Left lung (tissue), 10 donors: Measurements from ENCODE around the gene MINDY3. TPM values are rescaled to one million over a fixed set of nuclear protein-coding genes. Genes with fewer than 3 reads are reported as not detected.

ENCODE experiments used
- ATAC-seq: fragments of 200-7000 bp; cut with Tn5 transposase; one replicate; pipeline ENCODE4 v1.9.1; 2020; ENCODE audit warnings: moderate library complexity
- DNase-seq, 4 donors: peaks; one replicate each; pipeline ENCODE4 v3.0.0-alpha.2; 2013 to 2020
- H3K27ac ChIP-seq, 2 donors: fragments of 200-600 bp; sonication (generic) in 1 of 2; one replicate each; pipeline versions ENCODE4 v1.5.0 to v1.8.0; 2020 to 2021
- H3K27me3 ChIP-seq, 2 donors: fragments of 200-600 bp; sonication (generic) in 1 of 2; one replicate each; pipeline versions ENCODE4 v1.5.0 to v1.8.0; 2020 to 2021
- H3K36me3 ChIP-seq, 2 donors: fragments of 200-600 bp; sonication (generic) in 1 of 2; one replicate each; pipeline versions ENCODE4 v1.5.0 to v1.8.0; 2020 to 2021
- H3K4me1 ChIP-seq, 2 donors: fragments of 200-600 bp; one replicate each; pipeline ENCODE4 v1.8.0; 2021
- H3K4me3 ChIP-seq, 2 donors: fragments of 200-600 bp; sonication (generic) in 1 of 2; one replicate each; pipeline versions ENCODE4 v1.5.0 to v1.8.0; 2020 to 2021; ENCODE audit warnings: mild to moderate bottlenecking in 1 of 2
- H3K9me3 ChIP-seq, 2 donors: fragments of 200-600 bp; sonication (generic) in 1 of 2; one replicate each; pipeline versions ENCODE4 v1.5.0 to v1.8.0; 2020 to 2021
- CTCF ChIP-seq, 2 donors: fragments of 200-600 bp; sonication (generic) in 1 of 2; IDR thresholded peaks; one replicate each; pipeline versions ENCODE4 v1.5.0 to v1.8.0; 2021; ENCODE audit warnings: antibody characterized with exemption in 2 of 2
- intact Hi-C, 2 donors: fragments of 100-400 bp; cut with DNase I; formaldehyde crosslinking; loops; one replicate each; pipeline versions ENCODE4 v1.11.2 to v1.14.2; 2022
- polyA plus RNA-seq, 6 donors: library from polyadenylated mRNA; unstranded; fragments of 120-200 nt; gene quantifications; one replicate each; pipeline ENCODE4 v1.2.1, GENCODE V29; 2013; ENCODE audit not compliant: insufficient read length in 6 of 6
- total RNA-seq, 2 donors: library from RNA; stranded (reverse); fragmentation: NEBNext Ultra II Directional; extraction: Animal tissue kit (Norgen Biotek cat#: 25700); gene quantifications; one replicate each; pipeline ENCODE4 v1.2.1, GENCODE V29; 2021
- donor health status: DM: no; HTN: yes; CAD: no.
- donor health status: DM: no; HTN: no; CAD: no.

MINDY3 gene
- total and polyA plus RNA-seq, 8 donors = 27.5 to 59.7 (median 43.5) TPM

GRCh38 chr10:15814565-15814964, 45.7 kb downstream of the MINDY3 start:
- Histone ChIP-seq H3K27me3 (no peaks in the 10 kb centered on the region), H3K27ac (no peak overlapping the region), H3K36me3 (peaks cover 0 to 26% of the 10 kb centered on the region in 2 donors), H3K4me3 (no peak overlapping the region), H3K4me1 (no peaks in the 10 kb centered on the region), H3K9me3 (no peaks in the 10 kb centered on the region)
- TF ChIP-seq CTCF (IDR thresholded peaks at IDR 0.05) = no peak
- ATAC-seq (no peak), DNase-seq (no peak)
- intact Hi-C loops = no loop called here

GRCh38 chr10:15813415-15813814, 46.9 kb downstream of the MINDY3 start:
- Histone ChIP-seq H3K4me3 (no peak overlapping the region), H3K36me3 (peaks cover 0 to 22% of the 10 kb centered on the region in 2 donors), H3K27ac (no peak overlapping the region), H3K4me1 (no peaks in the 10 kb centered on the region), H3K9me3 (no peaks in the 10 kb centered on the region), H3K27me3 (no peaks in the 10 kb centered on the region)
- ATAC-seq (no peak), DNase-seq (no peak)
- intact Hi-C loops = no loop called here
- no peak for TF ChIP-seq CTCF (IDR thresholded peaks at IDR 0.05)

GRCh38 chr10:15809450-15809849, 50.9 kb downstream of the MINDY3 start:
- intact Hi-C loops = no loop called here
- ATAC-seq (no peak), DNase-seq (no peak)
- H3K4me3 ChIP-seq = no peak overlapping the region
- no peak for TF ChIP-seq CTCF (IDR thresholded peaks at IDR 0.05)
- H3K27me3 ChIP-seq = no peaks in the 10 kb centered on the region
- no peaks in the 10 kb centered on the region for H3K4me1 ChIP-seq
- no peaks in the 10 kb centered on the region for H3K9me3 ChIP-seq
- peaks cover 0 to 33% of the 10 kb centered on the region in 2 donors for H3K36me3 ChIP-seq
- no peak overlapping the region for H3K27ac ChIP-seq

- no peak for DNase-seq
- H3K4me1 ChIP-seq = no peaks in the 10 kb centered on the region
- H3K9me3 ChIP-seq = no peaks in the 10 kb centered on the region
- no peak for TF ChIP-seq CTCF (IDR thresholded peaks at IDR 0.05)
- no peak overlapping the region for H3K4me3 ChIP-seq
- no peak overlapping the region for H3K27ac ChIP-seq
- H3K36me3 ChIP-seq = peaks cover 0 to 33% of the 10 kb centered on the region in 2 donors
- intact Hi-C loops = no loop called here
- H3K27me3 ChIP-seq = no peaks in the 10 kb centered on the region
- no peak for ATAC-seq
Measured at GRCh38 chr10:15808204-15808797, 52.0 kb downstream of the MINDY3 start.

GRCh38 chr10:15805395-15806058, 54.8 kb downstream of the MINDY3 start:
- no peak for TF ChIP-seq CTCF (IDR thresholded peaks at IDR 0.05)
- no peak for ATAC-seq
- Histone ChIP-seq H3K9me3 (peaks cover 0 to 7% of the 10 kb centered on the region in 2 donors), H3K4me3 (no peak overlapping the region), H3K27ac (no peak overlapping the region), H3K27me3 (no peaks in the 10 kb centered on the region), H3K36me3 (peaks cover 0 to 38% of the 10 kb centered on the region in 2 donors), H3K4me1 (no peaks in the 10 kb centered on the region)
- DNase-seq = no peak
- intact Hi-C loops = no loop called here
